T-helper 1 cell (primary cell): ENCODE measurements around the gene CFAP52.
"Not testable (repeated sequence)": the region's sequence is repeated elsewhere in the genome, so short reads cannot be mapped to it uniquely, and the experiment has no call there.

ENCODE experiments used
- DNase-seq, 5 donors: peaks; one replicate each; pipeline ENCODE4 v3.0.0-alpha.2; 2012 to 2020

CFAP52 gene

DNA sequence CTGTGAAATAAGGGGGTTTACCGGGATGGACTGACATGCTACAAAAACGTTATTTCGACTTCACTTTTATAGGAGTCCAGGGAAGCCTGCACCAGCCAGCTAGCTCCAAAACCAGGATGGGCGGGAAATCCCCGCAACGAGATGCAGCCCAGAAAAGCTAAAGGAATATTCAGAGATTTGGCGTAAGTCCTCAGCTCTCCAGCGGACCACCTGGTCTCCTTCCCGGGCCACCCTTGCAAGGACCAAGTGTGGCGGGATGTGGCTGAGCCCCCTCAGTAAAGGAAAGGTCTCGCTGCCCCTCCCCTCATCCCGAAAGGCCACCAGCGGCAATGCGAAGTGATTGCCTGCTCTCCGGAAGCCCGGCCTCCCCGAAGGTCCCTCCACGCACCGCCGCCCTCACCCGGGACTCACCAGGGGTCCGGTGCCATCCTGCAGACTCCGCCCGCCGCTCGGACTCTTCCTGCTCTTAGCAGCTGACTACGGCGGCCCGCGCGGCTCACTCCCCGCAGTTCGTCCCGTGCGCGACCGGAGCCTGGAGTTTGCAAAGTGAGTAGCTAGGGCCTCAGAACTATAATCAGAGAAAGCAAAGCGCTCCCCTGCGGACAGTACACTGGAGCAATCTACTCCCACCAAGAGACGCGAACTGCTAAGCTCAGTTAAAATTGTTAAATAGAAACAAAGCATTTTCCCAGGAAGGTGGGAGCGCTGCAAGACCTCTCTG lies 901 bp upstream of the CFAP52 start, which contains the start of gene STX8:
STX8 (minus strand) TSS at position 440 of the 721 bp plus-strand sequence; CDS start at position 428, 12 bp downstream.
- DNase-seq, result peak; percentile 53 to 83 (median 63)

DNA sequence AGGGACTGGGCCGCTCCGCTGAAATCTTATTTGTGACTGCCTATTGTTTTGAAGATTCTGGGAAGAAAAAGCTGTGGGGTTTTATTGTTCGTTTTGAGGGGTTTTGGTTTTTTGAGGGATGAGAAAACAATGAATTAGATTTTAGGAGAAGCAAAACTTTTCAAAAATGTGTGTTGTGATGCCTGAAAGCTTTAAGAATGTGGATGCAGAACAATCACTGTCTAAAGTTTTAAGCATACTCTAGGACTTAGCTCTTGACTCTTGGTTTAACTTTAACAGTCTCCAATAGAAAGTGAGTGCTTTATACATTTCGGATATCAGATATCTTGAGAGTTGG lies 899 bp downstream of the CFAP52 start:
- DNase-seq, result no peak

DNA sequence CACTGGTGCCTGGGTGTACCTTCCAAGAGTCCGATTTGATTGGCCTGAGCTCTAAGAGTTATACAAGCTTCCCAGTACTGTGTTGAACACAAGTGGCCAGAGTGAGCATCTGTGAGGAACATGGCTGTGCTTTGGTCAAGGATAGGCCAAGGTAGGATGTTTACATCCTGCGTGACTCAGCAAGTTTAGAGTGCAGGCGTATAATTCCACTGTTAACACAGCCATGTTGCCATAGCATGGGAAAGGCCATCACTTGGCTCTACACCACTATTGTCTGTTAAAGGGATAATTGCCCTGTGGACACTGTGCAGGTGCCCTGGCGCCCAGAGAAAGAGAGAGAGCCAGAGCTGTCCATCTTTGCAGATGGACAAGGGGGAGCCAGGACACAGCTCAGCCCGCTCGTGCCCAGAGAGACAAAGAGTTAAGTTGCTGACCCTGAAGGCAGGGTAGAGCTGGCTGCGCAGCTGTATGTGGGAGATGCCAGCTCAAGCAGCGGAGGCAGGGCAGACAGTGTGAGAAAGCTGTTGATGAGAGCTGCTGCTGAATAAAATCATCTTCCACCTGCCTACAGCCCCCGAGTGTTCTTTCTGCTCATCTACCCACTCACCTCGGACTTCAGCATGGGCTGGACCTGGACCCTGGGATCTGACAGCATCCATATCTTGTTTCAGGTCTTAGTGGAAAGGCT lies 11.7 kb downstream of the CFAP52 start:
- no peak for DNase-seq

- no peak for DNase-seq
These were observed 17.6 kb downstream of the CFAP52 start for GRCh38 chr17:9594065-9594464.

- DNase-seq, result not testable (repeated sequence)
These were observed 21.2 kb downstream of the CFAP52 start for GRCh38 chr17:9597638-9598037.

- no peak for DNase-seq
These were observed 22.2 kb downstream of the CFAP52 start for GRCh38 chr17:9598661-9599060.

- DNase-seq, result not testable (repeated sequence)
These were observed 28.1 kb downstream of the CFAP52 start for GRCh38 chr17:9604583-9604982.

DNA sequence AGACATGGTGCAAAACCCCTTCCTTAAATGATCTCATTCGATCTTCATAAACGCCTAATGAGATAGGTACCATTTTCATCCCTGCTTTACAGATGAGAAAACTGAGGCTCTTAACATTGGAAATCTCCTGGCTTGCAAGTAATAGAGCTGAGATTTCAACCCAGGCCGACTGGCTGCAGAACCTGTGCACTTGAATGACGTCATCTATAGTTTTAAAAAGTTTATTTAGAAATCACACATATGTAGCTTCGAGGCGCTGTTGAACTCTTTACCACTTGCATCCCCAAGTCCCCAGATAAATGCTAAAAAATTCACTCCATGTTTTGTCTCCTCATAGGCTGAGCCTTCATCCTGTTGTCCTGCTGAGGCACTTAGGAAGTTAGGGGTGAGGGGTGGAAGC lies 30.0 kb downstream of the CFAP52 start:
- no peak for DNase-seq

DNA sequence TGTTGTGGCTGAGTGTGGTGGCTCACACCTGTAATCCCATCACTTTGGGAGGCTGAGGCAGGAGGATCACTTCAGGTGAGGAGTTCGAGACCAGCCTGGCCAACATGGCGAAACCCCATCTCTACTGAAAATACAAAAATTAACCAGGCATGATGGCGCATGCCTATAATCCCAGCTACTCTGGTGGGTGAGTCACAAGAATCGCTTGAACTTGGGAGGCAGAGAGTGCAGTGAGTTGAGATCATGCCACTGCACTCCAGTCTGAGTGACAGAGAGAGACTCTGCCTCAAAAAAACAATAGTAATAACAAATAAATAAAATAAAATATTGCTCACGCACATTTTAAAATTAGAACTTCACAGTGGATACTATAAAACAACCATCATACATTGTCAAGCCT lies 30.6 kb downstream of the CFAP52 start:
- not testable (repeated sequence) for DNase-seq

DNA sequence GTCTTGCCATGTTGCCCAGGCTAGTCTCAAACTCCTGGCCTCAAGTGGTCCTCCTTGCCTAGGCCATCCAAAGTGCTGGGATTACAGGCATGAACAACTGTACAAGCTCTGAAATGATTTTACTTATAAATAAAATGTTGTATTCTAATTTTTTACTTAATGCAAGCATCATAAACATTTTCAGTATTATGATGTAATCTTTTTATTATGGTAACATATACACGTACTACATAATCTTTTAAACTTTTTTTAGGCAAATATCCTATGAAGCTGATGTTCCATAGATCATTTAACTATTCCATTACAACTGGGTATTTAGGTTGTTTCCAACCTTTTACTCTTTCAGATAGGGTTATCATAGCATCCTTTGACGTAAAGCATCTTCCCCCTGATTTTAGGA lies 35.1 kb downstream of the CFAP52 start:
- no peak for DNase-seq

DNA sequence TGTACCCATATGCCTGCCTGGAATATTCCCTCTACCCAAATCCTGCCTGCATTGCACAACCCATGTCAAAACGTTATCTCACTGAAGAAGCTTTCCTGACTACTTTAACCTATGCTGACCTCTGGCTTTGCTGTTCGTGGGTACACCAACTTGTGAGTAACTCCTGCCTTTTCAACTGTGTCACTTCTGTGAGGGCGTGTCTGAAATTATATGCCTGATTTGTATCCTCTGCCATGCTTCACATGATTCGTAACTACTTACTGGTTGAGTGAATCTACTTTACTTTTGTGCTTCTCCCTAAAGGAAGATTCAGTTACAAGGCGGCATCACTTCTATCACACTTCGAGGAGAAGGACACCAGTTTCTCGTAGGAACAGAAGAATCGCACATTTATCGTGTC lies 35.6 kb downstream of the CFAP52 start:
- DNase-seq, result no peak

- DNase-seq, result no peak
These were observed 39.0 kb downstream of the CFAP52 start for GRCh38 chr17:9615486-9615885.

DNA sequence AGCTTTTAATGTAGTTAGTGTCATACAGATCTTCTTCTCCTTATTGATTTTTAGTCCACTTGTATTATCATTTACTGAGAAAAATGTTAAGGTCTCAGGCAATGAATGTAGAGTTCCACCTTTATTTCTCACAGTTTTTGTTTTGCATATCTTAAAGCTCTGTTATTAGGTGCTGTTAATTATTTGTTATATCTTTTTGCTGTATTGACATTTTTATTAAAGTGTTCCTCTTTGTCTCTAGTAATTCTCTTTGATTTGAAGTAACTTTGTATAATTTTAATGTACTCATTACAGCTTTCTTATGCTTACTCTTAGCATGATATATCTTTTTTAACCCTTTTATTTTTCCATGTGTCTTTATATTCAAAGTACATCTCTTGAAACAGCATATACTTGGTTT lies 46.5 kb downstream of the CFAP52 start:
- no peak for DNase-seq

DNA sequence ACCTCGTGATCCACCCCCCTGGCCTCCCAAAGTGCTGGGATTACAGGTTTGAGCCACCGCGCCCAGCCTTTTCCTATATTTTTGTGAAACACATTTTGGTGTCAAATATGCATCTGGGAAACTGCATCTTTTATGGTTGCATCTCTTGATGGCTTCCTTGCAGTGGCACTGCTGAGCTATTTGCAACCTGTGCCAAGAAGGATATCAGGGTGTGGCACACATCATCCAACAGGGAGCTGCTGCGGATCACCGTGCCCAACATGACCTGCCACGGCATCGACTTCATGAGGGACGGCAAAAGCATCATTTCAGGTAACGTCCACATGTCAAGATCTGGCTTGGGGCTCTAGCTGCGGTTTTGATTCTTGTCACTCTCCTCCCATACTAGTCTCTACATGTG lies 52.1 kb downstream of the CFAP52 start:
- DNase-seq, result no peak

GRCh38 chr17:9632741-9633140 lies 56.3 kb downstream of the CFAP52 start:
- no peak for DNase-seq

GRCh38 chr17:9635340-9635739 lies 58.9 kb downstream of the CFAP52 start:
- DNase-seq, result no peak

- no peak for DNase-seq
These were observed 60.1 kb downstream of the CFAP52 start for GRCh38 chr17:9636501-9636900.

DNA sequence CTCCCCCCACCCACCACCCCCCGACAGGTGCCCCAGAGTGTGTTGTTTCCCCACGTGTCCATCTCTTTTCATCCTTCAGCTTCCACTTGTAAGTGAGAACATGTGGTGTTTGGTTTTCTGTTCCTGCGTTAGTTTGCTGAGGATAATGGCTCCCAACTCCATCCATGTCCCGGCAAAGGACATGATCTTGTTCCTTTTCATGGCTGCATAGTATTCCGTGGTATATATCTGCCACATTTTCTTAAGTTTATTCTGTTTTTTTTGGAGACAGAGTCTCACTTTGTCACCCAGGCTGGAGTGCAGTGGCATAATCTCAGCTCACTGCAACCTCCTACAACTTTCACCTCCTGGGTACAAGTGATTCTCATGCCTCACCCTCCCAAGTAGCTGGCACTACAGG lies 63.9 kb downstream of the CFAP52 start:
- not testable (repeated sequence) for DNase-seq

DNA sequence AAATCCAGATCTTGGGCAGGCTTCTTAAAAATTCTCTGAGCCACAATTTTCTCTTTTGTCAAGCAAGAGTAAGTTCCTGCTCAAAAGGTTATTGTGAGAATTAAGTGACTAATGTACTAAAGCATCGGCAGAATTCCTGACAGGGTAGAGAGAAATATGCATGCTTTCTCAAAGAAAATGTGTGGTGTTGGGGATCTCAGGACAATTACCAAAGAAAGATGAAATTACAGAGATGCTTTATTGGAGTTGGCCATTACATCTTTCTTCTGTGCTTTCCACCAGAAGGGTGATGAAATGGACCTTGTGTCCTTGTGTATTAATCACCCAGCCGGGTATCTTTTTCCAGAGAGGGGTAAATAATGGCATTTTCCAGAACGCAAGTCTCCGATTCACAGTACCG lies 67.2 kb downstream of the CFAP52 start:
- no peak for DNase-seq

GRCh38 chr17:9644910-9645751 lies 68.7 kb downstream of the CFAP52 start, which contains the start of gene USP43:
Gene USP43 (plus strand): TSS chr17:9645517. CDS start chr17:9645633, 116 bp downstream.
- no peak for DNase-seq

DNA sequence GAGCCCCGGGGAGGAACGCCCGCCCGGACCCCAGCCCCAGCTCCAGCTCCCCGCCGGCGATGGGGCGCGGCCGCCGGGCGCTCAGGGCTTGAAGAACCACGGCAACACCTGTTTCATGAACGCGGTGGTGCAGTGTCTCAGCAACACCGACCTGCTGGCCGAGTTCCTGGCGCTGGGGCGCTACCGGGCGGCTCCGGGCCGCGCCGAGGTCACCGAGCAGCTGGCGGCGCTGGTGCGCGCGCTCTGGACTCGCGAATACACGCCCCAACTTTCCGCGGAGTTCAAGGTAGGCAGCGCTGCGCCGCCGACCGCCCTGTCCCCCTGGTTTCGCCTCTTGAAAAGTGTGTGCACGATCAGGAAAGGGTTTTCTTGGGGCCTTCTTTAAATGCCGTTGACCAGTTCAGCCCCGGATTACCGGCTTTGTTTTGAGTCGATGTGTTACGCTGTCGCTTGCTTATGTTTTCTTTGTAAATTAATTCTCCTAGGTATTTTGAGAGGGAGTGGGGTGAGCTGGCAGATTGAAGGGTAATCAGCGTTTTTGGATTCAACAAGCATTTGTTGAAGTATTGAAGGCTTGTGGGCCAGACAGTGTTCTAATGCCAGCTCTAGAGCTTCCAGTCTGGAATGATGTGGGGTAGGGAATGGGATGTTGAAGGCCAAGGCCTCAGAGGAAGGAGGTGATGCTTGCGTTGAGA lies 69.6 kb downstream of the CFAP52 start:
- DNase-seq, result no peak

- no peak for DNase-seq
These were observed 70.1 kb downstream of the CFAP52 start for GRCh38 chr17:9646546-9646885.

GRCh38 chr17:9647014-9647413 lies 70.6 kb downstream of the CFAP52 start:
- no peak for DNase-seq
